Gastrocnemius medialis (tissue), 4 donors: ENCODE results near the gene CTBP1. TPM values are rescaled to one million over a fixed set of nuclear protein-coding genes. Genes with fewer than 3 reads are reported as not detected.

ENCODE experiments used
- ATAC-seq, 2 donors: fragments of 150-250 bp; one replicate each; pipeline ENCODE4 v1.9.1; 2016
- DNase-seq, 2 donors: peaks; one replicate each; pipeline ENCODE4 v3.0.0-alpha.2; 2019
- H3K27ac ChIP-seq, 4 donors: fragments of 200-600 bp; sonication (generic); 1 replicate in 1 of 4; 2 replicates in 3 of 4; pipeline ENCODE4 v1.5.1; 2016 to 2018; ENCODE audit warnings: mild to moderate bottlenecking in 2 of 4, moderate library complexity in 1 of 4
- H3K27me3 ChIP-seq, 3 donors: fragments of 200-600 bp; sonication (generic) in 2 of 3; 1 replicate in 1 of 3; 2 replicates in 2 of 3; pipeline versions ENCODE4 v1.5.1 to v1.6.0; 2016 to 2019; ENCODE audit warnings: mild to moderate bottlenecking in 1 of 3, moderate library complexity in 1 of 3
- H3K36me3 ChIP-seq, 2 donors: fragments of 200-600 bp; sonication (generic) in 1 of 2; one replicate each; pipeline ENCODE4 v1.5.1; 2017 to 2018
- H3K4me1 ChIP-seq, 2 donors: fragments of 200-600 bp; sonication (generic) in 1 of 2; one replicate each; pipeline ENCODE4 v1.5.1; 2016 to 2017; ENCODE audit warnings: mild to moderate bottlenecking in 2 of 2
- H3K4me3 ChIP-seq, 4 donors: fragments of 200-600 bp; sonication (generic) in 3 of 4; 1 replicate in 1 of 4; 2 replicates in 3 of 4; pipeline ENCODE4 v1.5.1; 2016 to 2019; ENCODE audit warnings: mild to moderate bottlenecking in 2 of 4
- H3K9me3 ChIP-seq, 3 donors: fragments of 200-600 bp; sonication (generic) in 2 of 3; 1 replicate in 1 of 3; 2 replicates in 2 of 3; pipeline ENCODE4 v1.5.1; 2016 to 2019
- CTCF ChIP-seq, 5 experiments: fragments of 450-650 bp in 3 of 5; fragments of 200-600 bp in 2 of 5; sonication (generic) in 2 of 5; IDR thresholded peaks in 4 of 5; conservative IDR thresholded peaks in 1 of 5; 1 replicate in 4 of 5; 2 replicates in 1 of 5; pipeline ENCODE4 v1.5.1; 2016 to 2019; ENCODE audit warnings: antibody characterized with exemption in 5 of 5, mild to moderate bottlenecking in 3 of 5, moderate library complexity in 3 of 5
- POLR2A ChIP-seq, 2 donors: fragments of 450-650 bp; IDR thresholded peaks; one replicate each; pipeline ENCODE4 v1.6.1; 2017; ENCODE audit warnings: antibody characterized with exemption in 2 of 2, mild to moderate bottlenecking in 2 of 2, moderate library complexity in 2 of 2
- in situ Hi-C, 4 donors: fragments of 200-750 bp; cut with MboI; loops; one replicate each; pipeline versions ENCODE4 v1.15.0 to v1.8.0; 2017; ENCODE audit warnings: low sequenced_read_pairs in 4 of 4
- intact Hi-C: fragments of 100-400 bp; cut with DNase I; formaldehyde crosslinking; loops from one replicate; pipeline ENCODE4 v1.15.1; 2023; ENCODE audit warnings: low total_unique reads
- total RNA-seq, 4 donors: library from RNA; depleted of rRNA; stranded (reverse); fragments of >200 nt; gene quantifications; one replicate each; pipeline versions ENCODE4 v1.1.0 to v1.2.3, GENCODE V29; 2016

Gene CTBP1
- 100 to 1,000 TPM; 126 to 224 (median 169) TPM for total RNA-seq

- Histone ChIP-seq H3K4me3 (peak within 1 kb of the TSS; percentile 81 to 93 (median 90)), H3K9me3 (no peaks in the 10 kb centered on the region), H3K27me3 (no peaks in the 10 kb centered on the region), H3K4me1 (peaks cover 52 to 78% of the 10 kb centered on the region in 2 donors), H3K36me3 (no peaks in the 10 kb centered on the region), H3K27ac (peak within 1 kb of the TSS; percentile 94 to 99 (median 98))
- intact Hi-C loops, result loop anchor here (1.0 to 5.0 kb wide), 6 partner anchors 36 to 609 kb away; partner anchors contain the start of genes FGFRL1, LETM1 and MAEA
- ATAC-seq (peak; percentile 67 to 74), DNase-seq (peak; percentile 52 to 66)
- TF ChIP-seq POLR2A (IDR thresholded peaks at IDR 0.05) (peak; percentile 74 to 87), CTCF (IDR thresholded peaks at IDR 0.05 in 4 of 5, conservative IDR thresholded peaks at IDR 0.05 in 1 of 5) (peak in 1 of 5 experiments; percentile 16)
- in situ Hi-C loops, result no loop called here
These were observed at the start of gene CTBP1 for GRCh38 chr4:1248245-1249147. CTBP1 (minus strand) TSS chr4:1249130; CDS start chr4:1241331, 7,799 bp downstream.

- no peak overlapping the region for H3K4me3 ChIP-seq
- H3K27ac ChIP-seq, result no peak overlapping the region
- peaks cover 32 to 53% of the 10 kb centered on the region in 2 donors for H3K4me1 ChIP-seq
- intact Hi-C loops, result no loop called here
- no peak for TF ChIP-seq POLR2A (IDR thresholded peaks at IDR 0.05)
- TF ChIP-seq CTCF (IDR thresholded peaks at IDR 0.05 in 4 of 5, conservative IDR thresholded peaks at IDR 0.05 in 1 of 5), result no peak
- DNase-seq (no peak), ATAC-seq (no peak)
- no peaks in the 10 kb centered on the region for H3K27me3 ChIP-seq
- H3K9me3 ChIP-seq, result no peaks in the 10 kb centered on the region
- no peaks in the 10 kb centered on the region for H3K36me3 ChIP-seq
- in situ Hi-C loops, result no loop called here
These were observed 49.5 kb upstream of the CTBP1 start for GRCh38 chr4:1298461-1298860.

GRCh38 chr4:1297456-1298325 lies 48.8 kb upstream of the CTBP1 start:
- peaks cover 38 to 53% of the 10 kb centered on the region in 2 donors for H3K4me1 ChIP-seq
- DNase-seq, result no peak
- H3K27me3 ChIP-seq, result no peaks in the 10 kb centered on the region
- H3K27ac ChIP-seq, result no peak overlapping the region
- no peak for ATAC-seq
- no peaks in the 10 kb centered on the region for H3K36me3 ChIP-seq
- intact Hi-C loops (no loop called here), in situ Hi-C loops (no loop called here)
- TF ChIP-seq POLR2A (IDR thresholded peaks at IDR 0.05) (no peak), CTCF (IDR thresholded peaks at IDR 0.05 in 4 of 5, conservative IDR thresholded peaks at IDR 0.05 in 1 of 5) (no peak)
- no peaks in the 10 kb centered on the region for H3K9me3 ChIP-seq
- H3K4me3 ChIP-seq, result no peak overlapping the region

- intact Hi-C loops (no loop called here), in situ Hi-C loops (no loop called here)
- ATAC-seq, result no peak
- peaks cover 43 to 58% of the 10 kb centered on the region in 2 donors for H3K4me1 ChIP-seq
- no peak overlapping the region for H3K27ac ChIP-seq
- no peak for DNase-seq
- TF ChIP-seq POLR2A (IDR thresholded peaks at IDR 0.05), result no peak
- no peak for TF ChIP-seq CTCF (IDR thresholded peaks at IDR 0.05 in 4 of 5, conservative IDR thresholded peaks at IDR 0.05 in 1 of 5)
- no peaks in the 10 kb centered on the region for H3K36me3 ChIP-seq
- H3K9me3 ChIP-seq, result no peaks in the 10 kb centered on the region
- no peak overlapping the region for H3K4me3 ChIP-seq
- H3K27me3 ChIP-seq, result no peaks in the 10 kb centered on the region
These were observed 48.1 kb upstream of the CTBP1 start for GRCh38 chr4:1297023-1297395.
